HepG2 (cell line): ENCODE results near the gene TOP2A. TPM values are rescaled to one million over a fixed set of nuclear protein-coding genes. Genes with fewer than 3 reads are reported as not detected.

Experiments used
- ATAC-seq: fragments of 200-7000 bp; cut with Tn5 transposase; 3 replicates; pipeline ENCODE4 v1.9.1; 2020; ENCODE audit warnings: mild to moderate bottlenecking, moderate library complexity
- Bru-seq: library from RNA; stranded (reverse); fragments of 400-500 nt; gene quantifications from one replicate; lab custom pipeline; 2021; lab: Mats Ljungman, UMichigan
- BruChase-seq, 2 experiments: library from RNA; stranded (reverse); fragments of 400-500 nt; gene quantifications; one replicate each; lab custom pipeline; 2021; lab: Mats Ljungman, UMichigan
- BruUV-seq: library from RNA; stranded (reverse); fragments of 400-500 nt; replicated peaks from 2 replicates; lab custom pipeline; 2021; lab: Mats Ljungman, UMichigan
- CTCF ChIA-PET: fragments of 300-600 bp; formaldehyde crosslinking; extraction: SDS; loops from one replicate; lab custom pipeline; 2021; ENCODE audit warnings: low total read pairs, inconsistent platforms, low intra/inter-chr PET ratio; lab: Yijun Ruan, JAX
- POLR2A ChIA-PET: fragments of 350-600 bp; sonication (Branson Sonifier 250); formaldehyde crosslinking; loops from one replicate; lab custom pipeline; 2020; ENCODE audit warnings: antibody characterized with exemption, inconsistent platforms; lab: Yijun Ruan, JAX
- DNase-seq: peaks from one replicate; pipeline ENCODE4 v3.0.0-alpha.2; 2015; ENCODE audit warnings: low spot score
- FAIRE-seq: peaks from 3 replicates; lab custom pipeline; 2011; peaks lifted over from hg19 to GRCh38; lab: Jason Lieb, UNC
- H2AFZ ChIP-seq: one replicate; pipeline ENCODE4 v1.6.1; 2011; ENCODE audit warnings: low read length, inconsistent platforms
- H3K27ac ChIP-seq: fragments of 300-600 bp; 3 replicates; pipeline ENCODE4 v1.8.0; 2011; ENCODE audit warnings: mixed run types, mild to moderate bottlenecking, mixed read lengths, low read length, inconsistent platforms; ENCODE audit not compliant: insufficient read depth; ENCODE audit errors: extremely low read length
- H3K27me3 ChIP-seq, 2 experiments: fragments of 200-600 bp in 1 of 2; 2 replicates in 1 of 2; 3 replicates in 1 of 2; pipeline versions ENCODE4 v1.6.0 to v1.8.0; 2011; ENCODE audit warnings: low read length in 2 of 2, mild to moderate bottlenecking in 2 of 2, moderate library complexity in 2 of 2, inconsistent platforms in 1 of 2; ENCODE audit not compliant: insufficient read depth in 2 of 2, control insufficient read depth in 1 of 2
- H3K36me3 ChIP-seq, 2 experiments: fragments of 200-600 bp in 1 of 2; replicated peaks in 1 of 2; 2 replicates in 1 of 2; 3 replicates in 1 of 2; pipeline versions ENCODE4 v1.5.1 to v1.8.0; 2011; ENCODE audit warnings: low read length in 2 of 2, inconsistent platforms in 1 of 2; ENCODE audit not compliant: insufficient read depth in 2 of 2, control insufficient read depth in 1 of 2
- H3K4me1 ChIP-seq: 2 replicates; pipeline ENCODE4 v1.5.1; 2012; ENCODE audit warnings: low read length, inconsistent platforms; ENCODE audit not compliant: insufficient read depth
- H3K4me2 ChIP-seq: 2 replicates; pipeline ENCODE4 v1.6.0; 2011; ENCODE audit warnings: low read depth, low read length, inconsistent platforms
- H3K4me3 ChIP-seq, 3 experiments: fragments of 200-600 bp in 1 of 3; sonication (generic), shearing (Covaris generic) in 1 of 3; replicated peaks in 1 of 3; 2 replicates each; pipeline ENCODE4 v1.5.1; 2011 to 2016; ENCODE audit warnings: low read length in 3 of 3, inconsistent platforms in 2 of 3, low read depth in 2 of 3, mild to moderate bottlenecking in 2 of 3, control low read depth in 1 of 3, mixed read lengths in 1 of 3; ENCODE audit not compliant: insufficient read depth in 1 of 3
- H3K79me2 ChIP-seq: one replicate; pipeline ENCODE4 v1.6.1; 2011; ENCODE audit warnings: low read length, inconsistent platforms; ENCODE audit not compliant: insufficient read depth
- H3K9ac ChIP-seq: 2 replicates; pipeline ENCODE4 v1.6.0; 2011; ENCODE audit warnings: mild to moderate bottlenecking, low read depth, low read length, inconsistent platforms; ENCODE audit not compliant: insufficient read depth
- H3K9me3 ChIP-seq: 2 replicates; pipeline ENCODE4 v1.5.1; 2012; ENCODE audit warnings: mild to moderate bottlenecking, low read length
- H4K20me1 ChIP-seq: 2 replicates; pipeline ENCODE4 v1.6.0; 2011; ENCODE audit warnings: inconsistent platforms, mild to moderate bottlenecking, low read length, moderate library complexity; ENCODE audit not compliant: insufficient read depth
- RXRB ChIP-seq: IDR thresholded peaks from 2 replicates; pipeline ENCODE4 v1.6.1; 2016; ENCODE audit warnings: borderline replicate concordance, missing genetic modification reagents, missing compliant biosample characterization
- SMARCE1 ChIP-seq: fragments of 450-650 bp; IDR thresholded peaks from 2 replicates; pipeline ENCODE4 v1.6.1; 2017; ENCODE audit warnings: borderline replicate concordance
- U2AF1 ChIP-seq: fragments of 200-400 bp; formaldehyde crosslinking; optimal IDR thresholded peaks from 2 replicates; pipeline ENCODE3; 2017; ENCODE audit warnings: mild to moderate bottlenecking, low read depth, low read length
- YY1 ChIP-seq: IDR thresholded peaks from 2 replicates; pipeline ENCODE4 v1.6.1; 2011; ENCODE audit warnings: low read length, low read depth, moderate library complexity, mild to moderate bottlenecking; ENCODE audit not compliant: insufficient read depth, insufficient replicate concordance
- ZFP62 ChIP-seq: sonication (generic); formaldehyde crosslinking; IDR thresholded peaks from 2 replicates; pipeline ENCODE4 v1.4.0; 2020; ENCODE audit warnings: missing genetic modification reagents
- WGBS: methylation state at CpG from one replicate; pipeline ENCODE4 v1.1.6; 2017; ENCODE audit warnings: low lambda C conversion rate; 5-methylcytosine and 5-hydroxymethylcytosine counted together
- in situ Hi-C: cut with HindIII; loops from 2 replicates; pipeline ENCODE4 v1.10.0; 2017; ENCODE audit warnings: low pct_unique_long_range_greater_than_20kb; ENCODE audit not compliant: extremely low pct_ligation_motif_present
- intact Hi-C: fragments of 100-400 bp; cut with micrococcal nuclease; formaldehyde crosslinking; loops from one replicate; pipeline ENCODE4 v1.10.0; 2022; ENCODE audit not compliant: unreplicated experiment
- long read RNA-seq, 2 experiments: library from RNA in 1 of 2; library from polyadenylated mRNA in 1 of 2; stranded (forward) in 1 of 2; unstranded in 1 of 2; transcript quantifications; one replicate each; pipeline ENCODE4 v2.0.0, GENCODE V29; 2019 to 2022
- polyA minus RNA-seq, 3 experiments: library from RNA; depleted of rRNA, polyadenylated mRNA; stranded (reverse); fragments of >200 nt; gene quantifications; 2 replicates each; pipeline ENCODE4 v1.2.3, GENCODE V29; 2011; ENCODE audit warnings: low replicate concordance in 1 of 3
- polyA plus RNA-seq, 8 experiments: library from polyadenylated mRNA; depleted of rRNA in 3 of 8; stranded (reverse) in 7 of 8; unstranded in 1 of 8; fragments of >200 nt; fragmentation: Illumina TruSeq in 4 of 8; extraction: Trizol in 4 of 8; gene quantifications; 2 replicates each; pipeline versions ENCODE4 v1.2.1 to v1.2.3, GENCODE V29; 2011 to 2016; ENCODE audit warnings: low read depth in 4 of 8, missing spikeins in 1 of 8, mixed read lengths in 1 of 8; ENCODE audit not compliant: insufficient read depth in 1 of 8
- total RNA-seq, 5 experiments: library from RNA; depleted of rRNA; stranded (reverse); fragments of >200 nt; fragmentation: Illumina TruSeq; extraction: Trizol; gene quantifications; 2 replicates each; pipeline ENCODE4 v1.2.3, GENCODE V29; 2016; ENCODE audit warnings: low read depth in 1 of 5
- TF ChIP-seq, protein P1 (sequence below): sonication (generic); formaldehyde crosslinking; IDR thresholded peaks from 2 replicates; pipeline ENCODE4 v1.4.0; 2020; ENCODE audit warnings: mild to moderate bottlenecking, missing genetic modification reagents

Gene TOP2A, protein sequence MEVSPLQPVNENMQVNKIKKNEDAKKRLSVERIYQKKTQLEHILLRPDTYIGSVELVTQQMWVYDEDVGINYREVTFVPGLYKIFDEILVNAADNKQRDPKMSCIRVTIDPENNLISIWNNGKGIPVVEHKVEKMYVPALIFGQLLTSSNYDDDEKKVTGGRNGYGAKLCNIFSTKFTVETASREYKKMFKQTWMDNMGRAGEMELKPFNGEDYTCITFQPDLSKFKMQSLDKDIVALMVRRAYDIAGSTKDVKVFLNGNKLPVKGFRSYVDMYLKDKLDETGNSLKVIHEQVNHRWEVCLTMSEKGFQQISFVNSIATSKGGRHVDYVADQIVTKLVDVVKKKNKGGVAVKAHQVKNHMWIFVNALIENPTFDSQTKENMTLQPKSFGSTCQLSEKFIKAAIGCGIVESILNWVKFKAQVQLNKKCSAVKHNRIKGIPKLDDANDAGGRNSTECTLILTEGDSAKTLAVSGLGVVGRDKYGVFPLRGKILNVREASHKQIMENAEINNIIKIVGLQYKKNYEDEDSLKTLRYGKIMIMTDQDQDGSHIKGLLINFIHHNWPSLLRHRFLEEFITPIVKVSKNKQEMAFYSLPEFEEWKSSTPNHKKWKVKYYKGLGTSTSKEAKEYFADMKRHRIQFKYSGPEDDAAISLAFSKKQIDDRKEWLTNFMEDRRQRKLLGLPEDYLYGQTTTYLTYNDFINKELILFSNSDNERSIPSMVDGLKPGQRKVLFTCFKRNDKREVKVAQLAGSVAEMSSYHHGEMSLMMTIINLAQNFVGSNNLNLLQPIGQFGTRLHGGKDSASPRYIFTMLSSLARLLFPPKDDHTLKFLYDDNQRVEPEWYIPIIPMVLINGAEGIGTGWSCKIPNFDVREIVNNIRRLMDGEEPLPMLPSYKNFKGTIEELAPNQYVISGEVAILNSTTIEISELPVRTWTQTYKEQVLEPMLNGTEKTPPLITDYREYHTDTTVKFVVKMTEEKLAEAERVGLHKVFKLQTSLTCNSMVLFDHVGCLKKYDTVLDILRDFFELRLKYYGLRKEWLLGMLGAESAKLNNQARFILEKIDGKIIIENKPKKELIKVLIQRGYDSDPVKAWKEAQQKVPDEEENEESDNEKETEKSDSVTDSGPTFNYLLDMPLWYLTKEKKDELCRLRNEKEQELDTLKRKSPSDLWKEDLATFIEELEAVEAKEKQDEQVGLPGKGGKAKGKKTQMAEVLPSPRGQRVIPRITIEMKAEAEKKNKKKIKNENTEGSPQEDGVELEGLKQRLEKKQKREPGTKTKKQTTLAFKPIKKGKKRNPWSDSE (N-terminal part only)
- total RNA-seq (2016; rRNA removed; fragmentation: Illumina TruSeq; extraction: Trizol) (327 and 614 TPM in 2 replicates), polyA plus RNA-seq (2011; rRNA removed) (52.7 and 108 TPM in 2 replicates), polyA minus RNA-seq (2011; rRNA and poly(A)+ RNA removed; ENCODE audit: low replicate concordance) (29.3 and 72.8 TPM in 2 replicates), Bru-seq, nascent RNA (percentile 88 among the genes with signal in this experiment), BruChase-seq, experiment 1, labeled RNA remaining after a 6-hour chase (percentile 95 among the genes with signal in this experiment), BruChase-seq, experiment 2, labeled RNA remaining after a 2-hour chase (percentile 95 among the genes with signal in this experiment)
- total RNA-seq (2016; cell fraction: cytosol; rRNA removed; fragmentation: Illumina TruSeq; extraction: Trizol; ENCODE audit: low read depth): 35.7 and 38.5 TPM in 2 replicates
- total RNA-seq (2016; cell fraction: insoluble cytoplasmic fraction; rRNA removed; fragmentation: Illumina TruSeq; extraction: Trizol): 330 and 598 TPM in 2 replicates
- total RNA-seq (2016; cell fraction: membrane; rRNA removed; fragmentation: Illumina TruSeq; extraction: Trizol): 112 and 128 TPM in 2 replicates
- 262 and 265 TPM in 2 replicates for total RNA-seq (2016; cell fraction: nucleus; rRNA removed; fragmentation: Illumina TruSeq; extraction: Trizol)
- polyA plus RNA-seq (2011; cell fraction: cytosol; rRNA removed): 35.8 and 39.5 TPM in 2 replicates
- 38.5 and 46.3 TPM in 2 replicates for polyA plus RNA-seq (2011; cell fraction: nucleus; rRNA removed)
- polyA plus RNA-seq (2012): 78.9 and 178 TPM in 2 replicates
- 13.7 and 16.7 TPM in 2 replicates for polyA plus RNA-seq (2016; cell fraction: cytosol; fragmentation: Illumina TruSeq; extraction: Trizol; ENCODE audit: low read depth)
- polyA plus RNA-seq (2016; cell fraction: insoluble cytoplasmic fraction; fragmentation: Illumina TruSeq; extraction: Trizol; ENCODE audit: low read depth): 406 and 447 TPM in 2 replicates
- 56.7 and 60.4 TPM in 2 replicates for polyA plus RNA-seq (2016; cell fraction: membrane; fragmentation: Illumina TruSeq; extraction: Trizol; ENCODE audit: low read depth)
- 324 and 347 TPM in 2 replicates for polyA plus RNA-seq (2016; cell fraction: nucleus; fragmentation: Illumina TruSeq; extraction: Trizol; ENCODE audit: insufficient read depth, low read depth)
- polyA minus RNA-seq (2011; cell fraction: cytosol; rRNA and poly(A)+ RNA removed): 58.4 and 82.8 TPM in 2 replicates
- 83.2 and 96.0 TPM in 2 replicates for polyA minus RNA-seq (2011; cell fraction: nucleus; rRNA and poly(A)+ RNA removed)
- long read RNA-seq, experiment 1, partial matches to known transcripts: 61 of 76 reads
- long read RNA-seq, experiment 1, other reads (novel, unspliced or antisense): 15 of 76 reads
- long read RNA-seq, experiment 2, partial matches to known transcripts: 21 of 87 reads
- long read RNA-seq, experiment 2, other reads (novel, unspliced or antisense): 62 of 87 reads

DNA sequence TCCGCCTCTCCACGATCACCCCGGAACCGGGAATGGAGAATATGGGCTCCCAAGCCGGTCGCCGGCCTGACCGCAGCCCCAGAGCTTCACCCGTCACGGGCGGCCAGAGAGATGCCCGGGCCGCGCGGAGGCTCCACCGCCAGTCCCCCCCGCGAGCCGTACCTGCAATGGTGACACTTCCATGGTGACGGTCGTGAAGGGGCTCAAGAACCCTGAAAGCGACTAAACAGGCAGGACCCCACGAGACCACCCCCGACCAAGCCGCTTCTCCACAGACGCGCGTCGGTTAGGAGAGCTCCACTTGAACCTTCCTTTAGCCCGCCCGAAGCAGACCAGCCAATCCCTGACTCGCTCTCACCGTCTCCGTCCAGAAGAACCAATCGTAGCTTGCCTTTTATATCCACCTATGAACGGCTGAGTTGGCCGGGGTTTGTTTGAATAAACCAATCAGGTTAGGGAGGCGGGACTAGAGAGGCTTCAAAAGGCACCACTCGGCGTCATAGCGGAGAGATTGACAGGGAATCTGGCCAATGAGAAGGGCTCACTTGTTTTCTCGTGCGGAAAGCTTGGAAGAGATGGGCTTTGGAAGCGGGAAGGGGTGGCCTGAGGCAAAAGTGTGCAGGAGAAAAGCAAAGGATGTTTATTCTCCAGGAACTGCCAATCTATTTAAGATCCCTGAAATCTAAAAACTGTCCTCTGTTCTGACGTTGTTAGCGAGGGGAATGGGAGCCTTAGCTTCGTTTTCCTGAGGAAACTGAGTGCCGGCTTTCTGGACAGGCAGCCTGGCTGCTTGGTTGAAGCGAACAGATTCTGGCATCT, at the start of gene TOP2A:
Gene TOP2A, minus strand, starts transcription at position 288 of the 819 bp plus-strand sequence. Its CDS starts 105 bp downstream, at position 183.
- ATAC-seq: peak; percentile 90
- peak within 1 kb of the TSS; percentile 91 for H3K9ac ChIP-seq
- TF ChIP-seq U2AF1 (no peak), ZFP62 (CRISPR knock-in tag) (0 out of 2 replicates have a peak, but pooled peaks have one; percentile 59), RXRB (no peak; the same call in 1 of the 2 replicates), YY1 (no peak), SMARCE1 (no peak)
- TF ChIP-seq, protein P1, sequence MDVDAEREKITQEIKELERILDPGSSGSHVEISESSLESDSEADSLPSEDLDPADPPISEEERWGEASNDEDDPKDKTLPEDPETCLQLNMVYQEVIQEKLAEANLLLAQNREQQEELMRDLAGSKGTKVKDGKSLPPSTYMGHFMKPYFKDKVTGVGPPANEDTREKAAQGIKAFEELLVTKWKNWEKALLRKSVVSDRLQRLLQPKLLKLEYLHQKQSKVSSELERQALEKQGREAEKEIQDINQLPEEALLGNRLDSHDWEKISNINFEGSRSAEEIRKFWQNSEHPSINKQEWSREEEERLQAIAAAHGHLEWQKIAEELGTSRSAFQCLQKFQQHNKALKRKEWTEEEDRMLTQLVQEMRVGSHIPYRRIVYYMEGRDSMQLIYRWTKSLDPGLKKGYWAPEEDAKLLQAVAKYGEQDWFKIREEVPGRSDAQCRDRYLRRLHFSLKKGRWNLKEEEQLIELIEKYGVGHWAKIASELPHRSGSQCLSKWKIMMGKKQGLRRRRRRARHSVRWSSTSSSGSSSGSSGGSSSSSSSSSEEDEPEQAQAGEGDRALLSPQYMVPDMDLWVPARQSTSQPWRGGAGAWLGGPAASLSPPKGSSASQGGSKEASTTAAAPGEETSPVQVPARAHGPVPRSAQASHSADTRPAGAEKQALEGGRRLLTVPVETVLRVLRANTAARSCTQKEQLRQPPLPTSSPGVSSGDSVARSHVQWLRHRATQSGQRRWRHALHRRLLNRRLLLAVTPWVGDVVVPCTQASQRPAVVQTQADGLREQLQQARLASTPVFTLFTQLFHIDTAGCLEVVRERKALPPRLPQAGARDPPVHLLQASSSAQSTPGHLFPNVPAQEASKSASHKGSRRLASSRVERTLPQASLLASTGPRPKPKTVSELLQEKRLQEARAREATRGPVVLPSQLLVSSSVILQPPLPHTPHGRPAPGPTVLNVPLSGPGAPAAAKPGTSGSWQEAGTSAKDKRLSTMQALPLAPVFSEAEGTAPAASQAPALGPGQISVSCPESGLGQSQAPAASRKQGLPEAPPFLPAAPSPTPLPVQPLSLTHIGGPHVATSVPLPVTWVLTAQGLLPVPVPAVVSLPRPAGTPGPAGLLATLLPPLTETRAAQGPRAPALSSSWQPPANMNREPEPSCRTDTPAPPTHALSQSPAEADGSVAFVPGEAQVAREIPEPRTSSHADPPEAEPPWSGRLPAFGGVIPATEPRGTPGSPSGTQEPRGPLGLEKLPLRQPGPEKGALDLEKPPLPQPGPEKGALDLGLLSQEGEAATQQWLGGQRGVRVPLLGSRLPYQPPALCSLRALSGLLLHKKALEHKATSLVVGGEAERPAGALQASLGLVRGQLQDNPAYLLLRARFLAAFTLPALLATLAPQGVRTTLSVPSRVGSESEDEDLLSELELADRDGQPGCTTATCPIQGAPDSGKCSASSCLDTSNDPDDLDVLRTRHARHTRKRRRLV (CRISPR knock-in tag): no peak

More for the DNA sequence above, at the start of gene TOP2A:
- Histone ChIP-seq H2AFZ (peak within 1 kb of the TSS; percentile 70), H3K27ac (peak within 1 kb of the TSS; percentile 82), H3K79me2 (peaks cover 34% of the 10 kb centered on the region), H4K20me1 (no peaks in the 10 kb centered on the region), H3K36me3 (peaks cover 0 to 12% of the 10 kb centered on the region in 2 experiments; a peak in 4 of 5 replicates), H3K9me3 (no peaks in the 10 kb centered on the region), H3K4me3 (peak within 1 kb of the TSS; percentile 89 to 98 (median 96)), H3K27me3 (no peaks in the 10 kb centered on the region), H3K4me1 (peaks cover 79% of the 10 kb centered on the region), H3K4me2 (peak within 1 kb of the TSS; percentile 87)
- intact Hi-C loops (loop anchor here (2.0 to 5.0 kb wide), 2 partner anchors 101 to 116 kb away; no protein-coding TSS in a partner anchor), in situ Hi-C loops (loop anchor here (5.0 kb wide), 1 partner anchor 101 kb away; no protein-coding TSS in a partner anchor)
- no TSS peak for BruUV-seq
- ChIA-PET POLR2A (interaction anchor here (0.7 to 2.0 kb wide), 13 partner anchors 10 to 1271 kb away, joined by 3 to 16 read pairs (median 6); partner anchors contain the start of gene EIF1), CTCF (interaction anchor here (2.2 kb wide), 1 partner anchor 143 kb away, joined by 6 read pairs; no protein-coding TSS in a partner anchor)
- DNase-seq (peak; percentile 100), FAIRE-seq (peak; percentile 99)
- 8% methylated on average over 20 of the region's 49 CpGs for WGBS
